Measurements from ENCODE around the gene ABHD5. TPM values are rescaled to one million over a fixed set of nuclear protein-coding genes. Genes with fewer than 3 reads are reported as not detected.

ABHD5 gene
- total RNA-seq, 1 donor from 2014 or later: 8.9 TPM

GRCh38 chr3:43752905-43753304 is 62.2 kb downstream of the ABHD5 start:
- no peak overlapping the region for H3K9ac ChIP-seq (ENCODE audit: low read depth in 1 of 3, low read length in 3 of 3)
- H3K9me3 ChIP-seq (ENCODE audit: control insufficient read depth in 3 of 3, low read length in 3 of 3): no peaks in the 10 kb centered on the region
- H3K27ac ChIP-seq (ENCODE audit: low read depth, low read length): no peak overlapping the region
- peaks cover 3 to 20% (median 14%) of the 10 kb centered on the region in 3 donors for H3K4me1 ChIP-seq (ENCODE audit: control insufficient read depth in 3 of 3, insufficient read depth in 3 of 3, low read length in 3 of 3)
- no peaks in the 10 kb centered on the region for H3K27me3 ChIP-seq (ENCODE audit: control insufficient read depth in 3 of 3, insufficient read depth in 3 of 3, low read length in 3 of 3)
- H3K36me3 ChIP-seq (ENCODE audit: control insufficient read depth in 3 of 3, insufficient read depth in 3 of 3, low read length in 3 of 3): no peaks in the 10 kb centered on the region
- no peak overlapping the region for H3K4me3 ChIP-seq (ENCODE audit: low read length in 3 of 3)

GRCh38 chr3:43753741-43754715 is 63.3 kb downstream of the ABHD5 start:
- no peaks in the 10 kb centered on the region for H3K36me3 ChIP-seq (ENCODE audit: control insufficient read depth in 3 of 3, insufficient read depth in 3 of 3, low read length in 3 of 3)
- H3K4me3 ChIP-seq (ENCODE audit: low read length in 3 of 3): no peak overlapping the region
- H3K9me3 ChIP-seq (ENCODE audit: control insufficient read depth in 3 of 3, low read length in 3 of 3): no peaks in the 10 kb centered on the region
- H3K4me1 ChIP-seq (ENCODE audit: control insufficient read depth in 3 of 3, insufficient read depth in 3 of 3, low read length in 3 of 3): peaks cover 8 to 25% (median 22%) of the 10 kb centered on the region in 3 donors
- no peaks in the 10 kb centered on the region for H3K27me3 ChIP-seq (ENCODE audit: control insufficient read depth in 3 of 3, insufficient read depth in 3 of 3, low read length in 3 of 3)
- no peak overlapping the region for H3K9ac ChIP-seq (ENCODE audit: low read depth in 1 of 3, low read length in 3 of 3)
- H3K27ac ChIP-seq (ENCODE audit: low read depth, low read length): no peak overlapping the region

- no peak overlapping the region for H3K27ac ChIP-seq (ENCODE audit: low read depth, low read length)
- H3K27me3 ChIP-seq (ENCODE audit: control insufficient read depth in 3 of 3, insufficient read depth in 3 of 3, low read length in 3 of 3): no peaks in the 10 kb centered on the region
- no peak overlapping the region for H3K9ac ChIP-seq (ENCODE audit: low read depth in 1 of 3, low read length in 3 of 3)
- H3K4me3 ChIP-seq (ENCODE audit: low read length in 3 of 3): no peak overlapping the region
- no peaks in the 10 kb centered on the region for H3K9me3 ChIP-seq (ENCODE audit: control insufficient read depth in 3 of 3, low read length in 3 of 3)
- no peaks in the 10 kb centered on the region for H3K36me3 ChIP-seq (ENCODE audit: control insufficient read depth in 3 of 3, insufficient read depth in 3 of 3, low read length in 3 of 3)
- peaks cover 12 to 35% (median 33%) of the 10 kb centered on the region in 3 donors for H3K4me1 ChIP-seq (ENCODE audit: control insufficient read depth in 3 of 3, insufficient read depth in 3 of 3, low read length in 3 of 3)
These were observed 64.9 kb downstream of the ABHD5 start for GRCh38 chr3:43755516-43756200.

- no peak overlapping the region for H3K27ac ChIP-seq (ENCODE audit: low read depth, low read length)
- no peak overlapping the region for H3K9ac ChIP-seq (ENCODE audit: low read depth in 1 of 3, low read length in 3 of 3)
- H3K9me3 ChIP-seq (ENCODE audit: control insufficient read depth in 3 of 3, low read length in 3 of 3): no peaks in the 10 kb centered on the region
- H3K36me3 ChIP-seq (ENCODE audit: control insufficient read depth in 3 of 3, insufficient read depth in 3 of 3, low read length in 3 of 3): no peaks in the 10 kb centered on the region
- H3K4me3 ChIP-seq (ENCODE audit: low read length in 3 of 3): no peak overlapping the region
- no peaks in the 10 kb centered on the region for H3K27me3 ChIP-seq (ENCODE audit: control insufficient read depth in 3 of 3, insufficient read depth in 3 of 3, low read length in 3 of 3)
- peaks cover 12 to 33% (median 33%) of the 10 kb centered on the region in 3 donors for H3K4me1 ChIP-seq (ENCODE audit: control insufficient read depth in 3 of 3, insufficient read depth in 3 of 3, low read length in 3 of 3)
These were observed 67.1 kb downstream of the ABHD5 start for GRCh38 chr3:43757666-43758321.

GRCh38 chr3:43758592-43759225 is 68.0 kb downstream of the ABHD5 start:
- Histone ChIP-seq H3K9me3 (ENCODE audit: control insufficient read depth in 3 of 3, low read length in 3 of 3) (no peaks in the 10 kb centered on the region), H3K4me3 (ENCODE audit: low read length in 3 of 3) (peak overlapping the region in 1 of 3 donors; percentile 17), H3K4me1 (ENCODE audit: control insufficient read depth in 3 of 3, insufficient read depth in 3 of 3, low read length in 3 of 3) (peaks cover 9 to 27% (median 27%) of the 10 kb centered on the region in 3 donors), H3K36me3 (ENCODE audit: control insufficient read depth in 3 of 3, insufficient read depth in 3 of 3, low read length in 3 of 3) (no peaks in the 10 kb centered on the region), H3K27ac (ENCODE audit: low read depth, low read length) (peak overlapping the region; percentile 92), H3K27me3 (ENCODE audit: control insufficient read depth in 3 of 3, insufficient read depth in 3 of 3, low read length in 3 of 3) (no peaks in the 10 kb centered on the region), H3K9ac (ENCODE audit: low read depth in 1 of 3, low read length in 3 of 3) (peak overlapping the region in 2 of 3 donors; percentile 33 to 54)

- Histone ChIP-seq H3K4me1 (ENCODE audit: control insufficient read depth in 3 of 3, insufficient read depth in 3 of 3, low read length in 3 of 3) (peaks cover 9 to 21% (median 20%) of the 10 kb centered on the region in 3 donors), H3K27me3 (ENCODE audit: control insufficient read depth in 3 of 3, insufficient read depth in 3 of 3, low read length in 3 of 3) (no peaks in the 10 kb centered on the region), H3K9ac (ENCODE audit: low read depth in 1 of 3, low read length in 3 of 3) (peak overlapping the region in 2 of 3 donors; percentile 33 to 58), H3K4me3 (ENCODE audit: low read length in 3 of 3) (peak overlapping the region in 2 of 3 donors; percentile 17 to 30), H3K27ac (ENCODE audit: low read depth, low read length) (peak overlapping the region; percentile 92), H3K36me3 (ENCODE audit: control insufficient read depth in 3 of 3, insufficient read depth in 3 of 3, low read length in 3 of 3) (no peaks in the 10 kb centered on the region), H3K9me3 (ENCODE audit: control insufficient read depth in 3 of 3, low read length in 3 of 3) (no peaks in the 10 kb centered on the region)
These were observed 68.6 kb downstream of the ABHD5 start for GRCh38 chr3:43759297-43759782.

GRCh38 chr3:43759938-43760337 is 69.2 kb downstream of the ABHD5 start:
- Histone ChIP-seq H3K9me3 (ENCODE audit: control insufficient read depth in 3 of 3, low read length in 3 of 3) (no peaks in the 10 kb centered on the region), H3K27me3 (ENCODE audit: control insufficient read depth in 3 of 3, insufficient read depth in 3 of 3, low read length in 3 of 3) (no peaks in the 10 kb centered on the region), H3K36me3 (ENCODE audit: control insufficient read depth in 3 of 3, insufficient read depth in 3 of 3, low read length in 3 of 3) (no peaks in the 10 kb centered on the region), H3K27ac (ENCODE audit: low read depth, low read length) (peak overlapping the region; percentile 92), H3K4me3 (ENCODE audit: low read length in 3 of 3) (no peak overlapping the region), H3K4me1 (ENCODE audit: control insufficient read depth in 3 of 3, insufficient read depth in 3 of 3, low read length in 3 of 3) (peaks cover 9 to 21% (median 20%) of the 10 kb centered on the region in 3 donors), H3K9ac (ENCODE audit: low read depth in 1 of 3, low read length in 3 of 3) (no peak overlapping the region)

- Histone ChIP-seq H3K9ac (ENCODE audit: low read depth in 1 of 3, low read length in 3 of 3) (no peak overlapping the region), H3K4me3 (ENCODE audit: low read length in 3 of 3) (no peak overlapping the region), H3K27ac (ENCODE audit: low read depth, low read length) (no peak overlapping the region), H3K9me3 (ENCODE audit: control insufficient read depth in 3 of 3, low read length in 3 of 3) (no peaks in the 10 kb centered on the region), H3K36me3 (ENCODE audit: control insufficient read depth in 3 of 3, insufficient read depth in 3 of 3, low read length in 3 of 3) (no peaks in the 10 kb centered on the region), H3K27me3 (ENCODE audit: control insufficient read depth in 3 of 3, insufficient read depth in 3 of 3, low read length in 3 of 3) (no peaks in the 10 kb centered on the region), H3K4me1 (ENCODE audit: control insufficient read depth in 3 of 3, insufficient read depth in 3 of 3, low read length in 3 of 3) (peaks cover 9 to 29% (median 28%) of the 10 kb centered on the region in 3 donors)
These were observed 70.2 kb downstream of the ABHD5 start for GRCh38 chr3:43760938-43761337.

- Histone ChIP-seq H3K4me1 (ENCODE audit: control insufficient read depth in 3 of 3, insufficient read depth in 3 of 3, low read length in 3 of 3) (peaks cover 9 to 35% (median 32%) of the 10 kb centered on the region in 3 donors), H3K27me3 (ENCODE audit: control insufficient read depth in 3 of 3, insufficient read depth in 3 of 3, low read length in 3 of 3) (no peaks in the 10 kb centered on the region), H3K4me3 (ENCODE audit: low read length in 3 of 3) (no peak overlapping the region), H3K27ac (ENCODE audit: low read depth, low read length) (no peak overlapping the region), H3K36me3 (ENCODE audit: control insufficient read depth in 3 of 3, insufficient read depth in 3 of 3, low read length in 3 of 3) (no peaks in the 10 kb centered on the region), H3K9ac (ENCODE audit: low read depth in 1 of 3, low read length in 3 of 3) (no peak overlapping the region), H3K9me3 (ENCODE audit: control insufficient read depth in 3 of 3, low read length in 3 of 3) (no peaks in the 10 kb centered on the region)
These were observed 71.7 kb downstream of the ABHD5 start for GRCh38 chr3:43762451-43762850.
